HG03432 (cell line): ENCODE results near the gene XRCC5.
A peak's percentile ranks its signal among the peaks of the same experiment; 100 is the strongest.
"Not testable (repeated sequence)": the region's sequence is repeated elsewhere in the genome, so short reads cannot be mapped to it uniquely, and the experiment has no call there.

Experiments used
- ATAC-seq: cut with Tn5 transposase; IDR thresholded peaks from one replicate; pipeline ENCODE4 v1.9.1; 2021; ENCODE audit warnings: mild to moderate bottlenecking, moderate library complexity; ENCODE audit not compliant: unreplicated experiment

The XRCC5 gene

DNA sequence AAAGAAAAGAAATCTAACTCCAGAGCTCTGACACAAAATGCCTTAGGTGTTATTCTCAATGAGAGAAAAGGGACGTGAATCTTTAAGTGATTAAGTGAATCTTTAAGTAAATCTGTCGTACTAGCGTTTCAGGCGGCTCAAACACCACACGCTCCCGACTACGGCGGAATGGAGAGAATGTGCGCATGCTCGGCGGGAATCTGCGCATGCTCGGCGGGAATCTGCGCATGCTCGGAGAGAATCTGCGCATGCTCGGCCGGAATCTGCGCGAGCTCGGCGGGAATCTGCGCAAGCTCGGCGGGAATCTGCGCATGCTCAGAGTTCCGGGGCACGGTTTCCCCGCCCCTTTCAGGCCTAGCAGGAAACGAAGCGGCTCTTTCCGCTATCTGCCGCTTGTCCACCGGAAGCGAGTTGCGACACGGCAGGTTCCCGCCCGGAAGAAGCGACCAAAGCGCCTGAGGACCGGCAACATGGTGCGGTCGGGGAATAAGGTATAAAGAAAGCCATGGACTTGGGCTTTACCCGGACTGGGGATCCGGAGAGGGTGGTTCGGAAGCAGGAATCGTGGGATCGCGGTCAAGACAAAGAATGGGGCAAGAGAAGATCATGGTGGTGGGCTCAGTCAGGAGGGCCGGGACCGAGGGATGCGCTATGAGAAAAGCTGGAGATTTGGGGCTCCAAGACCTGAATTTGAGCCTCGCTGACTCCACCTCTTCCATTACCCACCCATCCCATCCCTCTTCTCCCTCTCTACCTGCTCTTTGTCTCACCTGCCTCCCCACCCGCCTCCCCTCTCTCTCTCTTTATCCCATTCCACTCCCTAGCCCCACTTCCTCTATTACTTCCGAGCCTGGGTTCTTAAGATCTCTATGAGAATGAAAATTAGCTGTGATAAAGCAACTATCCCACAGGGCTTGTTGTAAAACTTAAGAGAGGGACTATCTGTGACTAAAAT is at the start of gene XRCC5:
Gene XRCC5 (plus strand): TSS at position 382 of the 955 bp plus-strand sequence. CDS start 89 bp downstream, at position 471.
- peak; percentile 64 for ATAC-seq

DNA sequence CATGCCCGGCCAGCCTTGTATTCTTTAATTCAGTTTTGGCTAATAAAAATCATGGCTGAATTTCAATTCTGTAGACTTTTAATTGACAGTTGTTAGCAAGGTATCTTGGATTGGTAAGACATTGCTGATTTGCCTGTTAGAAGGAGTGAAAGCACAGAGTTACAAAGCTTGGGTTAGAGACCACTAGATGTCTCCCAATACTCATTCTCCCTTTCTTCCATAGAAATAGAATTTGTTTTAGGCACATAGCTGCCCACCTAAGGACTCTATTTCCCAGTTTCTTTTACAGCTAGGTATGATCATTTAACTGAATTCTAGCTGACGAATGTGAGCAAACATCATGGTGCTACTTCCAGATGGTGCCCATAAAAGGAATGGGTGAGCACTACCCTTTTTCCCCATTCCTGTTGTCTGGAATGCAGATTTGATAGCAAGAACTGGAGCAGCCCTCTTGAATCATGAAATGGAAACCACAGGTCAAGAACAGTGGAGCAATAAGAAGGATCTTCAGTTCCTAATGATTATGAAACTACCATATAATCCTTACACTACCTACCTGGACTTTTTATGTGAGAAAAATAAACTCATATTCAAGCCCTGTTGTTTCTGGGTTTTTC is 45.0 kb upstream of the XRCC5 start:
- no peak for ATAC-seq

- no peak for ATAC-seq
Measured at GRCh38 chr2:216064665-216065064, 44.5 kb upstream of the XRCC5 start.

DNA sequence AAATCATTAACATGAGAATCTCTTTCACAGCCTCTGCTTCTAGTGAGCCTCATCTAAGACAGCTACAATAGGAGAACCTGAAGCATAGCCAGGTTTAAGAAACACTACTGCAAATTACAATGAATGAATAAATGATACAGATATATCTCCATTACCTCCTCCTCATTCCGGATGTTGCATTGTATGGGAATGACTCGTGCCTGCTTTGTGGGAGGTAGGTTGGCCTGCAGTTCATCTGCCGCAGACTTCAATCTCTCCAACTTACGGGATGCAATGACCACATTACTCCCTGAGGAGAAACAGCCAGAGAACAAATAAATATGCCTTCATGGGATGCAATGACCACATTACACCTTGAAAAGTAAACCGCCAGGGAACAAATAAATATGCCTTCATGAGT is 42.9 kb upstream of the XRCC5 start:
- no peak for ATAC-seq

- no peak for ATAC-seq
Measured at GRCh38 chr2:216069028-216069427, 40.1 kb upstream of the XRCC5 start.

GRCh38 chr2:216070195-216070594 is 39.0 kb upstream of the XRCC5 start:
- ATAC-seq: no peak

- ATAC-seq: no peak
Measured at GRCh38 chr2:216071111-216071851, 37.9 kb upstream of the XRCC5 start.

DNA sequence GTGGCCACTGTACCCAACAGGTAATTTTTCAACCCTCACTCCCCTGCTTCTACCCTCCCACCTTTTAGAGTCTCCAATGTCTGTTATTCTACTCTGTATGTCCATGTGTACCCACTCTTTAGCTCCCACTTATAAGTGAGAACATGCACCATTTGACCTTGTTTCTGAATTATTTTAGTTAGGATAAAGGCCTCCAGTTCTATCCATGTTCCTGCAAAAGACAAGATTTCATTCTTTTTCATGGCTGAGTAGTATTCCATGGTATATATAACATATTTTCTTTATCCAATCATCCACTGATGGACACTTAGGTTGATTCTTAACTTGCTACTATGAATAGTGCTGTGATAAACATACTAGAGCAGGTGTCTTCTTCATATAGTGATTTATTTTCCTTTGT is 36.7 kb upstream of the XRCC5 start:
- no peak for ATAC-seq

DNA sequence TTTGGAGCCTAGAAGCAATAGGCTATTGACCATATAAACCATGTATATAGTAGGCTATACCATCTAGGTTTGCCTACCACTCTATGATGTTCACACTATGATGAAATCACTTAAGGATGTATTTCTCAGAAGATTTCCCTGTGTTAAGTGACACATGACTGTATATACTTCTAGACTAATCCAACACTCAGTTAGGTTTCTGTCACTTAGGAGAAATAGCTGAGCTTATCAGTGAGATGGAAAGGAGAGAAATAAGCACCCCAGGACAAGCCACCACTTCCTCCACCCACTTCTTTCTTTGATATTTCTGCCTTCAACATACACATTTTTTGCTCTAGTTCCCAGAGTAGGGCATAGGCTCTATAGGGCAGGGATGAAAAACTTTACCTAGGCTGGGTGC is 35.4 kb upstream of the XRCC5 start:
- ATAC-seq: no peak

DNA sequence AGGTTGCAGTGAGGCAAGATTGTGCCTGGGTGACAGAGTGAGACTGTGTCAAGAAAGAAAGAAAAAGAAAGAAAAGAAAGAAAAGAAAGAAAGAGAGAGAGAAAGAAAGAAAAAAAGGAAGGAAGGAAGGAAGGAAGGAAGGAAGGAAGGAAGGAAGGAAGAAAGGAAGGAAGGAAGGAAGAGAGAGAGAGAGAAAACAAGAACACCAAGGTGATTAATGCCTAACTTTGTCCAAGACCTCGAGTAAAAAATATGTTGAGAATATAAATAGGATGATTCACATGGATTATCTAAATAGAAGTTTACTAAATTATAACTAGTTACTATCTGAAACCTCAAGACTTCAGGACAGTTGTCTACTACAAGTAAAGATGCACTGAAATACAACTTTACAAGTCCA is 34.8 kb upstream of the XRCC5 start:
- no peak for ATAC-seq

- no peak for ATAC-seq
Measured at GRCh38 chr2:216074794-216075193, 34.4 kb upstream of the XRCC5 start.

GRCh38 chr2:216075510-216076485 is 33.4 kb upstream of the XRCC5 start:
- ATAC-seq: no peak

DNA sequence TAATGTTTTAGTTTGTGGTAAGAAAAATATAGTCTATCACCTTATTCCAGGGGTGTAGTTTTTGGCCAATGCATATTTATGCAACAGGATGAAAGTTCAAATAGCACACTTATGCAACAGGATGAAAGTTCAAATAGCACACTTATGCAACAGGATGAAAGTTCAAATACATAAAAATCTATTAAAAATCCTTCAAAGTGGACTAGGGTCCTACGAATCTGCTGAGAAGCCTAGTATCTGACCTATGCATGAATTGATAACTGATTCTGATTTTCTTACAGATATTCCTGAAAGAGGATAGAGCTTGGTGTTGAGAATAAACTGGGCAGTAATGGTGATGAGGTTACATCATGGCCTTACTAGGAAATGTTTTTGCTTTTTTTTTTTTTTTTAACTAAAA is 30.4 kb upstream of the XRCC5 start:
- no peak for ATAC-seq

DNA sequence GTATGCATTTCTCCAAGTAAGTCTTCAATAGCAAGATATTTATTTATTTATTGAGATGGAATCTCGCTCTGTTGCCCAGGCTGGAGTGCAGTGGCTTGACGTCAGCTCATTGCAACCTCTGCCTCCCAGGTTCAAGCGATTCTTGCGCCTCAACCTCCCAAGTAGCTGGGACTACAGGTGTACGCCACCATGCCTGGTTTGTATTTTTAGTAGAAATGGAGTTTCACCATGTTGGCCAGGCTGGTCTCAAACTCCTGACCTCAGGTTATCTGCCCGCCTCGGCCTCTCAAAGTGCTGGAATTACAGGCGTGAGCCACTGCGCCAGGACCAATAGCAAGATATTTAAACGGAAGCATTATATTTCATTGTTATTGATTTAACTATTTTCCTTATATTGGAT is 29.1 kb upstream of the XRCC5 start:
- not testable (repeated sequence) for ATAC-seq

DNA sequence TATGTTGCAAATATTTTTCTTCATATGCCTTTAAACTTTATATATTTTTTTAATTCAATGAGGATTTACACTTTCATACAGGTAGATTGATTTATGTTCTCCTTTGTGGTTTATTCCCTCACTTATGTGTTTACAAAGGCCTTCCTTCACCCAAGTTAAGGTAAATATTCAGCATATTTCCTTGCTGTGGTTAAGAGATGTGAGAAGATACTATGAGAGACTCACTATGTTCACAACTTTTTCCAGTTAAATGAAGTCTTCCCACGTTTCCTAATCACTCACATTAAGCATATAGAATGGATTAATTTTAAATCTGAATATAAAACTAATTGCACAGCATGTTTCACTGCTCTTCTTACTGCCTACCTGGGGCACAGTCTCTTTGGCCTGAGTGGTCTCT is 28.1 kb upstream of the XRCC5 start:
- peak; percentile 1 for ATAC-seq

GRCh38 chr2:216081487-216082116 is 27.5 kb upstream of the XRCC5 start, which contains the start of the genes PECR and TMEM169:
Gene PECR, minus strand, starts transcription at chr2:216081809. Its CDS starts 68 bp downstream, at chr2:216081741.
Gene TMEM169, plus strand, starts transcription at chr2:216081919. Its CDS starts 14,045 bp downstream, at chr2:216095964.
- ATAC-seq: peak; percentile 97

GRCh38 chr2:216082117-216082711 is 26.9 kb upstream of the XRCC5 start:
- ATAC-seq: peak; percentile 24

DNA sequence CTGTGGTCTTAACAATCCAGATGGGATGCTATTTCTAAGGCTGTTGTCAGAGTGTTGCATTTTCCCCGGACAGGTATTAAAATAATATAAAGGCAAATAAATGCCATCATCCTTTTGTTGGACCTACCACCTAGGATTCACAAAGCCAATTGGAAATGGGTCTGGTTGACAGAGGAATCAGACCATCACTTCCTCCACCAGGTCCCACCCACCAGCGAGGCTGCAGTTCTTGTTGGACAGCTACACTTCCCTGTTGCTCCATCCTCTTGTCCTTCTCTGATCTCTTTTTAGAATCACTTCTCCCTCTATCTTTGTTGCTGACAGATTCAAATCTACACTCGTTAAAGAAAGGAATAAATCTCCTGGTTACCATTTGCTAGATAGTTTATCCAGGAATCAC is 26.3 kb upstream of the XRCC5 start:
- no peak for ATAC-seq
